Spleen (tissue), 7 donors: ENCODE results near the gene PRKCZ.

Experiments
- POLR2A ChIP-seq, 3 donors: fragments of 450-650 bp; IDR thresholded peaks; one replicate each; pipeline ENCODE4 v1.5.1; 2017; ENCODE audit warnings: antibody characterized with exemption in 3 of 3, mild to moderate bottlenecking in 1 of 3
- TF ChIP-seq, protein P1 (sequence below), 11 experiments: fragments of 200-600 bp in 7 of 11; fragments of 450-650 bp in 4 of 11; sonication (generic) in 4 of 11; IDR thresholded peaks in 8 of 11; conservative IDR thresholded peaks in 3 of 11; 1 replicate in 7 of 11; 2 replicates in 4 of 11; pipeline versions ENCODE4 v1.4.0 to v1.8.0; 2016 to 2021; ENCODE audit warnings: antibody characterized with exemption in 11 of 11, inconsistent platforms in 4 of 11, mild to moderate bottlenecking in 1 of 11
- donor health status: DM: no; HTN: no; CAD: no; lungs with moderate emphysema.
- donor health status: DM: no; HTN: no; CAD: no.
- donor health status: DM: no; HTN: no; CAD: no.

- TF ChIP-seq, protein P1, sequence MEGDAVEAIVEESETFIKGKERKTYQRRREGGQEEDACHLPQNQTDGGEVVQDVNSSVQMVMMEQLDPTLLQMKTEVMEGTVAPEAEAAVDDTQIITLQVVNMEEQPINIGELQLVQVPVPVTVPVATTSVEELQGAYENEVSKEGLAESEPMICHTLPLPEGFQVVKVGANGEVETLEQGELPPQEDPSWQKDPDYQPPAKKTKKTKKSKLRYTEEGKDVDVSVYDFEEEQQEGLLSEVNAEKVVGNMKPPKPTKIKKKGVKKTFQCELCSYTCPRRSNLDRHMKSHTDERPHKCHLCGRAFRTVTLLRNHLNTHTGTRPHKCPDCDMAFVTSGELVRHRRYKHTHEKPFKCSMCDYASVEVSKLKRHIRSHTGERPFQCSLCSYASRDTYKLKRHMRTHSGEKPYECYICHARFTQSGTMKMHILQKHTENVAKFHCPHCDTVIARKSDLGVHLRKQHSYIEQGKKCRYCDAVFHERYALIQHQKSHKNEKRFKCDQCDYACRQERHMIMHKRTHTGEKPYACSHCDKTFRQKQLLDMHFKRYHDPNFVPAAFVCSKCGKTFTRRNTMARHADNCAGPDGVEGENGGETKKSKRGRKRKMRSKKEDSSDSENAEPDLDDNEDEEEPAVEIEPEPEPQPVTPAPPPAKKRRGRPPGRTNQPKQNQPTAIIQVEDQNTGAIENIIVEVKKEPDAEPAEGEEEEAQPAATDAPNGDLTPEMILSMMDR (IDR thresholded peaks at IDR 0.05 in 8 of 11, conservative IDR thresholded peaks at IDR 0.05 in 3 of 11): no peak
- TF ChIP-seq POLR2A (IDR thresholded peaks at IDR 0.05): no peak
These were observed 18.4 kb upstream of the PRKCZ start for GRCh38 chr1:2031546-2032540.
